HG02884 (cell line): Measurements from ENCODE around the gene DLX4.

Experiments
- ATAC-seq: cut with Tn5 transposase; IDR thresholded peaks from one replicate; pipeline ENCODE4 v1.9.1; 2021; ENCODE audit warnings: mild to moderate bottlenecking, moderate library complexity; ENCODE audit not compliant: unreplicated experiment

DLX4 gene

DNA sequence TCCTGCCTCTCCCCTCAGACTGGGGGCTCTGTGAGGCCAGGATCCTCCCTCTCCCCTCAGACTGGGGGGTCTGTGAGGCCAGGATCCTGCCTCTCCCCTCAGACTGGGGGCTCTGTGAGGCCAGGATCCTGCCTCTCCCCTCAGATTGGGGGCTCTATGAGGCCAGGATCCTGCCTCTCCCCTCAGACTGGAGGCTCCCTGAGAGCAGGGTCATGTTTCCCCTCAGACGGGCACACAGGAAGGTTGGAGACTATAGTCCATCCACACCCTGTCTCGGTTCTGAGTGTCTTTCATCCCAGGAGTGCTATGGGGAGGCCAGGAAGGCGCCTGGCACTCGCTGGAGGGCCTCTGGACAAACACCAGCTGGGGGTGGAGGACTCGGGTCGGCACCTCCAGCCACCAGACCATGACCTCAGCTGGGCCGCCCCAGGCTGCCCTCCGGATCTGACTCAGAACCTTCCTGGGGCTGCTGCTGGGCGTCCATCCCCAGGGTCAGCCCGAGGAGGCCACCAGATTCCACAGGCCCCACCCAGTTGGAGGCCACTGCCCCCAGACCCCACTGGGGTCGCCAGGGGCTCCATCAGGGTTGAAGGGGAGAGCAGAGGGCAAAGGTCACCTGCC, 21.9 kb upstream of the DLX4 start:
- no peak for ATAC-seq

DNA sequence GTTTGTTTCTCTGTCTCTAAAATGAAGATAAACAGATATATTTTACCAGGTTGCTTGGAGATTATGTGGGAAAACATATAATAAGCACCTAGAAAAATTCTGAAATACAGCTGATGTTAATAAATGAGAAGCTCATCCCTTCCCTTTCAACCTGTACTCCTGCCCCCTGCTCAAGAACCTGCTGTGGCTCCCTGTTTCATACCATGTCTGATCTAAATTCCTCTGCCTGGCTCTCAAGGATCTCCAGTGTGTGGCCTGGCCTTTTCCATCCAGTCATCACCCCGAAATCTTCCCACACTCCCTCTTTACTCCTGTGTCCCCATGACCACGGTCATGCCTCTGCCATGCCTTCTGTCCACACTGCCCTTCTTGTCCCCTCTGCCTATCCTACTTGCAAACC, 19.4 kb upstream of the DLX4 start:
- no peak for ATAC-seq

GRCh38 chr17:49951362-49952082, 17.5 kb upstream of the DLX4 start:
- ATAC-seq = no peak

DNA sequence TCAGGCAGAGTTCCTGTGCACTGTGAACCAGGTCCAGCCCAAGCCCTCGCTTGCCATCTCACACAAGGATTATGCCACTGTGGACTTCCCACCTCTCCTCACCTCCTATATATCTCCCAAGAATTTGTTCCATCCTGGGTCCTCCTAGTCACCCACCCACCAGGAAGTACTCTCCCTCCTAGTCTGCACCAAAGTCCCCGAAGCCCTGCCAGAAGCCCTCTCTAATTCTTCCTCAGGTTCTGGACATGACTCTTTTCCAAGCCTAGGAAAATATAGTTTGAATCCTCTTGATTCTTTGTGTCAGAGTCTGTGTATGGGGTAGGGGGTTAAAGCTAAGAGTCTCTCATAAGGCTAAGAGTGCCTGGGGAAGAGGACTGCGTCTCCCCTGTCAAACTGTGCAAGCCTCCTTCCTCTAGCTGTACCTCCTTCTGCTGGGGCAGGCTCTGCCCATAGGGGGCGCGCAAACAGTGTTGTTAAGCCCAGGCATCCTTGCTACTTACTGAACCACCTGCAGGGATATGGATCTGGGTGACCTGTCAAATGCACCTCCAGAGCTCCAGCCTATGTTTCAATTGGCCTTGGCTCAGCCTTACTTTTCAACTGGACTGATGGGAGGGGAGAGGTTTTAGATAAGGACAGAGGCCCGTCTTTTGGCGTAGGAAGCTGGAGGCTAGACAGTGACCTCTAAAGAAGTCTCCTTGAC, 16.6 kb upstream of the DLX4 start:
- ATAC-seq = no peak

DNA sequence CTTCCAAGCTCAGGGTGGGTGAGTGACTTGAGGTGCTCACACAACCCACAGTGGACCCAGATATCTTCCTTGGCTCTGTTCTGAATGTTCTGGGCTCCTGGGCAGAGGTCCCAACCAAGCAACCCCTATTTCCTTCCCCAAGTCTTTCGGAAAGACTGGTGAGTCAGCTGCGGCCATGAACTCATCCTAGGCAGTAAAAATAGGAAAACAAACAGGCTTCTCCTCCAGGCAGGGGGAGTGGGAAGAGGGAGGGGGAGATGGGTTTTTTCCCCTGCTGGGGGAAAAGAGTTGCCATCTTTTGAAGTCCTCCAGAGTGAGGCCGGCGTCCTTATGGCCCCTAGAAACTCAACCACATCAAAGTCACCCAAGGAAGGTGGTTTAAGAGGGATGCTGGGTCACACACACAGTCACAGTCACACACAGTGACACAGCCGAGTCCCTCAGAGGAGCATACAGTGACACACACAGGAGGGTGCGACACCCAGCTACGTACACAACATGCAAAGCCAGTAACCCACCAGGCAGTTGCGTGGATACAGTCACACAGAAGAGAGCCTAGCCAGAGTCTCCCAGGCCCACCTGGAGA, 16.0 kb upstream of the DLX4 start:
- no peak for ATAC-seq

- ATAC-seq = no peak
Observed at GRCh38 chr17:49955157-49955556, 13.8 kb upstream of the DLX4 start.

- no peak for ATAC-seq
Observed at GRCh38 chr17:49956780-49957179, 12.2 kb upstream of the DLX4 start.

GRCh38 chr17:49957350-49957749, 11.6 kb upstream of the DLX4 start:
- ATAC-seq = no peak

- no peak for ATAC-seq
Observed at GRCh38 chr17:49958723-49959122, 10.3 kb upstream of the DLX4 start.

- ATAC-seq = no peak
Observed at GRCh38 chr17:49959183-49959935, 9.6 kb upstream of the DLX4 start.

DNA sequence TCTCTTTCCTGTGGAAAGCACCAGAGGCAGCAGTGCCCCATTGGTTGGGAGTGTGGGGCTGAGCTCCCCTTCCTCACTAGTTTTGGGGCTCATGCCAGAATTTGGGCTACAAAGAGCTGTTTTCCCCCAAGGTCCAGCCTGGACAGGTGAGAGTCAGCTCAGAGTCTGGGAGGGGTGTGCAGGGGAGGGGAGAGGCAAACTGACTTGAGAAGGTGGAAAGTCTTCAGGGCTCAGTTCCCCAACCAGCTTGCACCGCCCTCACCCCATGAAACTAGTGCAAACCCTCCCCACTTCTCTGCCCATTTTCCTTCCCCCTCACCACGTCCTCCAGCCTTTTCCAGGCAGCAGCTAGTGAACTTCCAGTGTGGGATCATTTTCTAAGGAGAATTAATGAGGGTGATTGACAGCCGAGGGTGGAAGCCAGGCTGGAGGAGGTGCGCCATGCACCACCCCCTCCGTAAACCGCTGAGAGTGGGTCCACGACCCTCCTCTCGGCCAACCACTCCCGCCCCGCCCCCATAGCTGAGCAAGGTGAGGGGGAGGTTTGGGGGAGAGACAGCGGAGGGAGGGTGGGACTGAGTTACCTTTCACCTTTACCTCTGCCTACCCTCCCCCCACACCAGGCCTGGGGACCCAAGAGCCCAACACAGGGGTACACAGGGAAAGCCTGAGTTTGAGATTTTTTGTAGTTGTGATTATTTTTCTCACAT, 6.2 kb upstream of the DLX4 start:
- no peak for ATAC-seq

GRCh38 chr17:49963309-49963625, 5.7 kb upstream of the DLX4 start:
- no peak for ATAC-seq

DNA sequence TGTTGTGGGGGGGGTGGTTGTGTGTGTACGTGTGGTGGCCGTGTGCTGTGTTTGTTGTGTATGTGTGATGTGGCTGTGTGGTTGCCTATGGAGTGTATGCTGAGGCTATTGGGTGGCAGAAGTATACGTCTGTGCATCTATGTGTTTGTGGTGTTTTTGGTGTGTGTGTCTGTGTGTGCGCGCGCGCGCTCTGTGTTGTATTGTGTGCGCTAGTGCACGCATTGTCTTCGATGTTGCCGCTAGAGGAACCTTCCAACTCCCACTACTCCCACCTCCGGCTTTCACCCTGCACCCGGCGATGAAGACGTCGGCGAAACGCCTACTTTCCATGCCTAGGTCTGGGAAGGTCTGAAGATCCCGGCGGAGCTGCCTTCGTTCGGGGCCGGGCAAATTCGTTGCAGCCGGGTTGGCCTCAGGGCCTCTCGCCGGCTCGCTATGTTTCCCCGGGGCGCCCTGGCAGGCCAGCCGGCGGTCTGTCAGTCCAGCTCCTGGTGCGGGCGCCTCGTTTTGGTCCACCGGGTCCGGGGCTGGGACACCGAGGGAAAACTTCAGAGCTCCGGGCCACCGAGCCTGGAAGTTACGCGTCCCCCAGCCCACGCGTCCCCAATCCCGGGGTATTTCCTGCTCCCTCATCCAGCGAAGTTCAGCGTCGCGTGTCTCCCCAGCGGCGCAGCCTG, 5.2 kb upstream of the DLX4 start:
- ATAC-seq = no peak

- ATAC-seq = no peak
Observed at GRCh38 chr17:49964303-49964768, 4.7 kb upstream of the DLX4 start.

- no peak for ATAC-seq
Observed at GRCh38 chr17:49964769-49965523, 4.0 kb upstream of the DLX4 start.

GRCh38 chr17:49965524-49965909, 3.5 kb upstream of the DLX4 start:
- ATAC-seq = no peak

- no peak for ATAC-seq
Observed at GRCh38 chr17:49966767-49967166, 2.2 kb upstream of the DLX4 start.

GRCh38 chr17:49967205-49967604, 1.8 kb upstream of the DLX4 start:
- no peak for ATAC-seq
